Cardiac fibroblast (primary cell): ENCODE measurements around the gene FAXDC2.

Experiments
- DNase-seq, 2 donors: peaks; one replicate each; pipeline versions ENCODE4 v3.0.0 to v3.0.0-alpha.2; 2010; ENCODE audit warnings: low read depth in 2 of 2
- H3K4me3 ChIP-seq, 2 donors: replicated peaks in 1 of 2; 1 replicate in 1 of 2; 2 replicates in 1 of 2; pipeline ENCODE4 v1.5.1; 2011; ENCODE audit warnings: low read depth in 2 of 2, low read length in 2 of 2, mild to moderate bottlenecking in 2 of 2, moderate library complexity in 1 of 2
- TF ChIP-seq, protein P1 (sequence below): IDR thresholded peaks from one replicate; pipeline ENCODE4 v1.5.1; 2011; ENCODE audit warnings: low read depth, mild to moderate bottlenecking, low read length, inconsistent platforms

The FAXDC2 gene

DNA sequence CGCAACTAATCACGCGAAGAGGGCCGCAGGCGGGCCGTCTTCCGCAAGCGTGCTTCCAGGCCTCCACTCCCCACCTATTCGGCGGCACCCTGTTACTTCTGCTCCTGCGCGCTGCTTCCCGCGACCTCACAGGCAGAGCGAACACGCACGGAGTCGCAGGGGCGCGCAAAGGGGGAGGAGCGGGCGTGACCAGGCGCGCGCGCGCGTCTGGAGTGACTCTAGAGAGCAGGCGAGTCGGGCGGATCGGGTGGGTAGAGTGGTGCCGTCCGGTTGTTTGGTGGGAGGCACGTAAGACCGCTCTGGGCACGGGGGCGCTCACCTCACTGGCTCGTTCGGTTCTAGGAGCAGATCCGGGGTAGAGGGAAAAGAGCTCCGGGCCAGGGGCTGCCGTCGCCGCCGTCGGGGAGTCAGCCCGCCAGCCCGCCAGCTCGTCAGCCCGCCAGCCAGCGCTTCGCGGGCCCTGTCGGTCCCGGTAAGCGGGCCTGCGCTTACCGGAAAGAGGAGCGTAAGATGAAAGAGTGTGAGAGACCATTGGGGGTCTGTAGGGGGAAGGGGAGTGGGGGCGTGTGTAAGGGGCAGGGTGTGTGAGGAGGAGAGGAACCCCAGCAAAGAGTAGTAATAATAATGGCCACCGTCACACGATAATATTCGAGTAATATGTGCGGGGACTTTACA is 8.0 kb upstream of the FAXDC2 start, which contains the start of gene CNOT8:
TSS of gene CNOT8 (plus strand) at position 331 of the 675 bp plus-strand sequence. CDS start 4,652 bp downstream, outside the sequence.
- TF ChIP-seq, protein P1, sequence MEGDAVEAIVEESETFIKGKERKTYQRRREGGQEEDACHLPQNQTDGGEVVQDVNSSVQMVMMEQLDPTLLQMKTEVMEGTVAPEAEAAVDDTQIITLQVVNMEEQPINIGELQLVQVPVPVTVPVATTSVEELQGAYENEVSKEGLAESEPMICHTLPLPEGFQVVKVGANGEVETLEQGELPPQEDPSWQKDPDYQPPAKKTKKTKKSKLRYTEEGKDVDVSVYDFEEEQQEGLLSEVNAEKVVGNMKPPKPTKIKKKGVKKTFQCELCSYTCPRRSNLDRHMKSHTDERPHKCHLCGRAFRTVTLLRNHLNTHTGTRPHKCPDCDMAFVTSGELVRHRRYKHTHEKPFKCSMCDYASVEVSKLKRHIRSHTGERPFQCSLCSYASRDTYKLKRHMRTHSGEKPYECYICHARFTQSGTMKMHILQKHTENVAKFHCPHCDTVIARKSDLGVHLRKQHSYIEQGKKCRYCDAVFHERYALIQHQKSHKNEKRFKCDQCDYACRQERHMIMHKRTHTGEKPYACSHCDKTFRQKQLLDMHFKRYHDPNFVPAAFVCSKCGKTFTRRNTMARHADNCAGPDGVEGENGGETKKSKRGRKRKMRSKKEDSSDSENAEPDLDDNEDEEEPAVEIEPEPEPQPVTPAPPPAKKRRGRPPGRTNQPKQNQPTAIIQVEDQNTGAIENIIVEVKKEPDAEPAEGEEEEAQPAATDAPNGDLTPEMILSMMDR = no peak
- peak; percentile 98 to 99 for DNase-seq
- peak within 1 kb of the TSS; percentile 62 to 69 for H3K4me3 ChIP-seq

DNA sequence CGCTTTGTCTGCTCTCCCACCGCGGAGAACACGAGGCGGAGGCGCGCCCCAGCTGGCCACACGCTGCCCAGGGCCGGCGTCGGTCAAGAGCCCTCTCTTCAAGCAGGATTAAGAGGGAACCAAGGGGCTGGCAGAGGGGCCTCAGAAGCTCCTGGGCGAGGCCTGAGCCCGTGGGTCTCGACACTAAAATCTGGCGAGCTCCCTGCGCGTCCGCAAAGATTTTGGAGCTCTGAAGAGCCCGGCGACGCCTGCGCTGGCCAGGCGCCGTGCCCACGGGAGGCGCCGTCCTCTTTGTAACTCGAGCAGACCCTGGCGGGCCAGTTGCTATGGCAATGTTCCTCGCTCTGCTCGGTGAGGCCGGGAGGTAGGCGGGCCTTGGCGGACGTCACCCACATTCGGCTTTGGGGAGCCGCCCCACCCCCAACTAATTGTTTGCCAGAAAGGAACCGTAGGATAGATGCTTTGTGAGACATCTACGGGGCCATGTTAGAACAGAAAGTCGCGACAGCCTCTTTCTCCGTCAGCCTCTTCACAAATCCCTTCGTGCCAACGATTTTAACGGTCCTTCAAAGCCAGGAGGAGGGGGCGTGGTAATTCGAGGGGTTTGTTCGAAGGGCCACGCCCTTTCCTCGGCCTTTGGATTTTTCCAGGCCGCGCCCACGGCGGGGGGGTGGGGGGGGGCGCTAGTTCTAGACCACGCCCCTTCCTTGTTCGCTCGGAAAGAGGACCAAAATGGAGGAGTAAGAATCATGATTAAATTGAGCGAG is 7.3 kb upstream of the FAXDC2 start:
- TF ChIP-seq, protein P1 = peak; percentile 9
- DNase-seq = peak; percentile 98
- peak overlapping the region; percentile 62 to 69 for H3K4me3 ChIP-seq

DNA sequence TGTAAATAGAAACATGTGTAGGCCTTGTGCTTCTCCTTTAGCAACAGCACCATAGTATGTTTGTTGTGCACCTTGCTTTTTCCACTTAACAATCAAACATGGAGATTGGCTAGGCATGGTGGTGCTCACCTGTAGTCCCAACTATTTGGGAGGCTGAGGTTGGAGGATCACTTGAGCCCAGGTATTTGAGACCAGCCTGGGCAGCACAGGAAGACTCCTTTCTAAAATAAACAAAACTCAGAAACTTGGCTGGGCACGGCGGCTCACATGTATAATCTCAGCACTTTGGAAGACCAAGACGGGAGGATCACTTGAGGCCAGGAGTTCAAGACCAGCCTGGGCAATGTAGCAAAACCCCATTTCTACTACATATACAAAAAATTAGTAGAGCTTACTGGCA is 948 bp upstream of the FAXDC2 start:
- TF ChIP-seq, protein P1 = no peak
- no peak overlapping the region for H3K4me3 ChIP-seq
- no peak for DNase-seq

DNA sequence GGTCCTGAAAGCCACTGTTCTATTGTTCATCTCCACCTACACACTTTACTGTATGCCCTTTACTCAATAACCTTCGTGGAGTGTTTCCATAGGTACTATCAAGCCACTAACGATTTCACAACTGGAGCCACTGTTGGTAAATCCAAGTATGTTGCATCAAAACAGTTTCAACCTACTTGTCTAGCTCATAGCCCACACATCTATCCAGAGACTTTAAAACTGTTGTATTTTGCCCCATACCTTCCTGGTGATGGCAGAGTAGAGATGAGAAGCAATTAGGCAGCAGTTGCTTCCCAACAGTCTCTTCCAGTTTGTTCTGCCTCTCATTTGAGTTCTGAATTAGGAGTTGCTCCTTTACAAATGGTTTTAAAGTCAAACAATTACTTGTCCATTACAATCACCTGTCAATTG is 607 bp downstream of the FAXDC2 start:
- TF ChIP-seq, protein P1 = no peak
- peak; percentile 55 to 76 for DNase-seq
- H3K4me3 ChIP-seq = peak overlapping the region; percentile 50 to 68

DNA sequence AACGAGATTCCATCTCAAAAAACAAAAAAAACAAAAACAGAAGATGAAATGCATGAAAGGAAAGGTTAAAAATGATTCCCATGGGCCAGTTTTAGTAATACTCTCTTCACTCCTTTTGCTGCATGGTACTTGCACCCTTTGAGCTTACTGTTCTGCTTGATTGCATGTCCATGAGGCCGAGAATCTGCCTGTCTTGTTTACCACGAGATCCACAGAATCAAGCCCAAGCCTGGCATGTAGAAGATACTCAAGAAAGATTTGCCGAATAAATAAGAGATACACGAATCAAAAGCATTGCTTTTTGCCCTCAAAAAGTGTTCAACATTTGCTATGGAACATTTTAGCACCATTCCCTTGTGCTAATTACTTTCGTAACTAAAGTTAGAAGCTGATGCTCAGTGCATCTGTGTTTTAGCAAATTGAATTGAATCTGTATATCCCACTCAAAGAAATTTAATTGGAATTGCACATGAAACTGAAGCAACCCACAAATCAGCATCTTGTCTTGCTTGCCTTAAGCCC is 1.1 kb downstream of the FAXDC2 start:
- no peak for DNase-seq
- TF ChIP-seq, protein P1 = no peak
- peak overlapping the region in 1 of 2 donors; percentile 68 for H3K4me3 ChIP-seq

DNA sequence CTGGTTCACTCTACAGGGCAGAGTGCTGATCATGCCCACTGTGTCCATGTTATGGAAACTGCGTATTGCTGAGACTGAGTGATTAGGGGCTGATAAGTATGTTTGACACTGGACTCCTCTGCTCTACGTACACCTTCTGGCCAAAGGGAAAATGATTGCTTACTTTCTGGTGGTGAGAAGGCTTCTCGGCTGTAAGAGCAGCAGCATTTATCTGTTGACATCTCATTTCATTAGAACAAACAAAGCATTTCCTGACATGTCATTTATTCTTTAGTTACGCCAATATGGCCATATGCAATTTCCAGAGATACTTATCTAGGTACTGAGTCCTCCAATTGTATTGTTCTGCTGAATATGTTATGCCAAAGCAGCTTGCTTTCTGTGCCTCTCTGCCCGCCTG is 5.6 kb downstream of the FAXDC2 start:
- DNase-seq = no peak
- H3K4me3 ChIP-seq = no peak overlapping the region
- TF ChIP-seq, protein P1 = no peak
